PC-9 (cell line): Measurements from ENCODE around the gene CEP83.

Experiments
- EZH2 ChIP-seq: fragments of 200-600 bp; sonication (generic); IDR thresholded peaks from 2 replicates; pipeline ENCODE4 v1.8.0; 2017; ENCODE audit warnings: antibody characterized with exemption, low read depth
- TF ChIP-seq, protein P1 (sequence below): fragments of 200-600 bp; sonication (generic); conservative IDR thresholded peaks from 2 replicates; pipeline ENCODE4 v1.6.1; 2017; ENCODE audit warnings: mixed run types, antibody characterized with exemption, mild to moderate bottlenecking, moderate library complexity

- TF ChIP-seq, protein P1, sequence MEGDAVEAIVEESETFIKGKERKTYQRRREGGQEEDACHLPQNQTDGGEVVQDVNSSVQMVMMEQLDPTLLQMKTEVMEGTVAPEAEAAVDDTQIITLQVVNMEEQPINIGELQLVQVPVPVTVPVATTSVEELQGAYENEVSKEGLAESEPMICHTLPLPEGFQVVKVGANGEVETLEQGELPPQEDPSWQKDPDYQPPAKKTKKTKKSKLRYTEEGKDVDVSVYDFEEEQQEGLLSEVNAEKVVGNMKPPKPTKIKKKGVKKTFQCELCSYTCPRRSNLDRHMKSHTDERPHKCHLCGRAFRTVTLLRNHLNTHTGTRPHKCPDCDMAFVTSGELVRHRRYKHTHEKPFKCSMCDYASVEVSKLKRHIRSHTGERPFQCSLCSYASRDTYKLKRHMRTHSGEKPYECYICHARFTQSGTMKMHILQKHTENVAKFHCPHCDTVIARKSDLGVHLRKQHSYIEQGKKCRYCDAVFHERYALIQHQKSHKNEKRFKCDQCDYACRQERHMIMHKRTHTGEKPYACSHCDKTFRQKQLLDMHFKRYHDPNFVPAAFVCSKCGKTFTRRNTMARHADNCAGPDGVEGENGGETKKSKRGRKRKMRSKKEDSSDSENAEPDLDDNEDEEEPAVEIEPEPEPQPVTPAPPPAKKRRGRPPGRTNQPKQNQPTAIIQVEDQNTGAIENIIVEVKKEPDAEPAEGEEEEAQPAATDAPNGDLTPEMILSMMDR = no peak
- TF ChIP-seq EZH2 = no peak
Observed at GRCh38 chr12:94290353-94290752, 169.3 kb downstream of the CEP83 start.
